ENCODE measurements around the gene SNCAIP.
A peak's percentile ranks its signal among the peaks of the same experiment; 100 is the strongest.
"Not testable (repeated sequence)": the region's sequence is repeated elsewhere in the genome, so short reads cannot be mapped to it uniquely, and the experiment has no call there.

The SNCAIP gene

GRCh38 chr5:122465031-122465577 is 153.1 kb downstream of the SNCAIP start:
- no peak for DNase-seq (ENCODE audit: low read depth, low spot score)

GRCh38 chr5:122465994-122466393 is 154.0 kb downstream of the SNCAIP start:
- DNase-seq (ENCODE audit: low read depth, low spot score): no peak

GRCh38 chr5:122468351-122469116 is 156.5 kb downstream of the SNCAIP start:
- DNase-seq (ENCODE audit: low read depth, low spot score): no peak

GRCh38 chr5:122469384-122469919 is 157.4 kb downstream of the SNCAIP start:
- no peak for DNase-seq (ENCODE audit: low read depth, low spot score)

GRCh38 chr5:122470365-122470764 is 158.3 kb downstream of the SNCAIP start:
- DNase-seq (ENCODE audit: low read depth, low spot score): no peak

GRCh38 chr5:122471031-122471751 is 159.2 kb downstream of the SNCAIP start:
- no peak for DNase-seq (ENCODE audit: low read depth, low spot score)

- DNase-seq (ENCODE audit: low read depth, low spot score): no peak
Observed at GRCh38 chr5:122471752-122472061, 159.7 kb downstream of the SNCAIP start.

GRCh38 chr5:122473138-122473843 is 161.3 kb downstream of the SNCAIP start:
- peak; percentile 8 for DNase-seq (ENCODE audit: low read depth, low spot score)

GRCh38 chr5:122473941-122474340 is 161.9 kb downstream of the SNCAIP start:
- no peak for DNase-seq (ENCODE audit: low read depth, low spot score)

- no peak for DNase-seq (ENCODE audit: low read depth, low spot score)
Observed at GRCh38 chr5:122478741-122479442, 166.9 kb downstream of the SNCAIP start.

- DNase-seq (ENCODE audit: low read depth, low spot score): no peak
Observed at GRCh38 chr5:122480146-122480545, 168.1 kb downstream of the SNCAIP start.

- DNase-seq (ENCODE audit: low read depth, low spot score): no peak
Observed at GRCh38 chr5:122484103-122484502, 172.1 kb downstream of the SNCAIP start.

- no peak for DNase-seq (ENCODE audit: low read depth, low spot score)
Observed at GRCh38 chr5:122485226-122485625, 173.2 kb downstream of the SNCAIP start.

GRCh38 chr5:122486616-122487015 is 174.6 kb downstream of the SNCAIP start:
- not testable (repeated sequence) for DNase-seq (ENCODE audit: low read depth, low spot score)

GRCh38 chr5:122490718-122491117 is 178.7 kb downstream of the SNCAIP start:
- DNase-seq (ENCODE audit: low read depth, low spot score): no peak

GRCh38 chr5:122492675-122493074 is 180.6 kb downstream of the SNCAIP start:
- DNase-seq (ENCODE audit: low read depth, low spot score): no peak

GRCh38 chr5:122493091-122494021 is 181.3 kb downstream of the SNCAIP start:
- DNase-seq (ENCODE audit: low read depth, low spot score): peak; percentile 43

- no peak for DNase-seq (ENCODE audit: low read depth, low spot score)
Observed at GRCh38 chr5:122494109-122494508, 182.1 kb downstream of the SNCAIP start.

GRCh38 chr5:122498163-122498562 is 186.1 kb downstream of the SNCAIP start:
- DNase-seq (ENCODE audit: low read depth, low spot score): peak; percentile 40

GRCh38 chr5:122499585-122499984 is 187.5 kb downstream of the SNCAIP start:
- DNase-seq (ENCODE audit: low read depth, low spot score): no peak

Measured in astrocyte of the hippocampus (primary cell).